Measurements from ENCODE around the gene TSPO. TPM values are rescaled to one million over a fixed set of nuclear protein-coding genes. Genes with fewer than 3 reads are reported as not detected.

Gene TSPO
- total and polyA plus RNA-seq, 2 of the 13 experiments (the other 11 are each of a cell fraction or from before 2014, with no cell fraction given) = 0.46 to 1.4 TPM

DNA sequence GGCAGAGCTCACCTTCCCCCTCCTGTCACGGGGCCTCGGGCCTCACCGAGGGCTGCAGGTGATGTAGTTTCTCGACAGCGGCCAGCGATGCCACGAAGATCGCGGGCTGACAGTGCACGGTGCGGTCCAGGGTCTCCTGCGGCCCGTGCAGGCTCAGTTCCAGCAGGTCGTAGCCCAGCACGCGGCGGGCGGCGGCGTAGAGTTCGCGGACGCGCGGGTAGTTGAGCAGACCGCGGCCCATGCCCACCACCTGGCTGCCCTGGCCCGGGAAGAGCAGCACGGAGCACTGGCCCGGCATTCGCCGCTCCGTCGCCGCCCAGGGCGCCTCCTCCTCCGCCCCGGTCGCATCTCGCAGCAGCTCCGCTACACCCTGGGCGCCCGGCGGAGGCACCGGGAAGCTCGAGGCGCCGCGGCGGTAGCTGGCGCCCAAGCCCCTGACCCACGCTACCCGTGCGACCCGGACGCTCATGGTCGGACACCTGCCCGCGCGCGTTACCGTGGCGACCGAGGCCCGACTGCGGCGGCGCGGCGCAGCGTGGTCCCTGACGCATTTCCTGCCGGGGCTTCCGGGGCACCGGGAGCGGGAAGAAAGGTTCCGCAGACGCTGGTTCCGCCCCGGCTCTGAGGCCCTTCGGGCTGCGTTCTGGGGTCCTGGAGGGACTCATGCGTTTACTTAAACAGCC is 8.3 kb upstream of the TSPO start, which contains the start of gene MCAT (continued):
- TF ChIP-seq ZNF296 (CRISPR knock-in tag; conservative IDR thresholded peaks at IDR 0.05) (no peak), PCBP1 (IDR thresholded peaks at IDR 0.05; ENCODE audit: borderline replicate concordance, low read depth, low read length) (no peak), ZMYM2 (CRISPR knock-in tag; IDR thresholded peaks at IDR 0.05) (no peak), DMAP1 (CRISPR knock-in tag; IDR thresholded peaks at IDR 0.05) (peak; percentile 72; the same call in 1 of the 2 replicates), ZNF672 (CRISPR knock-in tag; IDR thresholded peaks at IDR 0.05) (no peak), ZNF329 (CRISPR knock-in tag; IDR thresholded peaks at IDR 0.05; ENCODE audit: low read depth) (0 out of 2 replicates have a peak, but pooled peaks have one; percentile 75), BCL6 (CRISPR knock-in tag; IDR thresholded peaks at IDR 0.05) (peak; percentile 59; the same call in 1 of the 2 replicates), RFXAP (CRISPR knock-in tag; IDR thresholded peaks at IDR 0.05; ENCODE audit: borderline replicate concordance) (peak; percentile 78), ZSCAN12 (CRISPR knock-in tag; IDR thresholded peaks at IDR 0.05) (no peak), SP2 (CRISPR knock-in tag; IDR thresholded peaks at IDR 0.05) (0 out of 2 replicates have a peak, but pooled peaks have one; percentile 22), ELF3 (CRISPR knock-in tag; IDR thresholded peaks at IDR 0.05) (peak; percentile 47; the same call in 1 of the 2 replicates), PPARG (CRISPR knock-in tag; conservative IDR thresholded peaks at IDR 0.05) (peak; percentile 58; the same call in 1 of the 2 replicates), MIER2 (CRISPR knock-in tag; IDR thresholded peaks at IDR 0.05) (peak; percentile 72), ATF1 (CRISPR knock-in tag; IDR thresholded peaks at IDR 0.05) (no peak), NFE2L1 (CRISPR knock-in tag; IDR thresholded peaks at IDR 0.05; ENCODE audit: borderline replicate concordance) (no peak), ZNF34 (CRISPR knock-in tag; IDR thresholded peaks at IDR 0.05; ENCODE audit: borderline replicate concordance) (no peak; the same call in 1 of the 2 replicates), TMF1 (CRISPR knock-in tag; IDR thresholded peaks at IDR 0.05; ENCODE audit: low read depth) (no peak), ATF7 (IDR thresholded peaks at IDR 0.05) (no peak), ATF7 (CRISPR knock-in tag; IDR thresholded peaks at IDR 0.05) (no peak), ZNF264 (CRISPR knock-in tag; IDR thresholded peaks at IDR 0.05) (0 out of 2 replicates have a peak, but pooled peaks have one; percentile 22)
- TF ChIP-seq, protein P1, sequence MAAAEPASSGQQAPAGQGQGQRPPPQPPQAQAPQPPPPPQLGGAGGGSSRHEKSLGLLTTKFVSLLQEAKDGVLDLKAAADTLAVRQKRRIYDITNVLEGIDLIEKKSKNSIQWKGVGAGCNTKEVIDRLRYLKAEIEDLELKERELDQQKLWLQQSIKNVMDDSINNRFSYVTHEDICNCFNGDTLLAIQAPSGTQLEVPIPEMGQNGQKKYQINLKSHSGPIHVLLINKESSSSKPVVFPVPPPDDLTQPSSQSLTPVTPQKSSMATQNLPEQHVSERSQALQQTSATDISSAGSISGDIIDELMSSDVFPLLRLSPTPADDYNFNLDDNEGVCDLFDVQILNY (CRISPR knock-in tag; conservative IDR thresholded peaks at IDR 0.05) = no peak
- TF ChIP-seq, protein P2, sequence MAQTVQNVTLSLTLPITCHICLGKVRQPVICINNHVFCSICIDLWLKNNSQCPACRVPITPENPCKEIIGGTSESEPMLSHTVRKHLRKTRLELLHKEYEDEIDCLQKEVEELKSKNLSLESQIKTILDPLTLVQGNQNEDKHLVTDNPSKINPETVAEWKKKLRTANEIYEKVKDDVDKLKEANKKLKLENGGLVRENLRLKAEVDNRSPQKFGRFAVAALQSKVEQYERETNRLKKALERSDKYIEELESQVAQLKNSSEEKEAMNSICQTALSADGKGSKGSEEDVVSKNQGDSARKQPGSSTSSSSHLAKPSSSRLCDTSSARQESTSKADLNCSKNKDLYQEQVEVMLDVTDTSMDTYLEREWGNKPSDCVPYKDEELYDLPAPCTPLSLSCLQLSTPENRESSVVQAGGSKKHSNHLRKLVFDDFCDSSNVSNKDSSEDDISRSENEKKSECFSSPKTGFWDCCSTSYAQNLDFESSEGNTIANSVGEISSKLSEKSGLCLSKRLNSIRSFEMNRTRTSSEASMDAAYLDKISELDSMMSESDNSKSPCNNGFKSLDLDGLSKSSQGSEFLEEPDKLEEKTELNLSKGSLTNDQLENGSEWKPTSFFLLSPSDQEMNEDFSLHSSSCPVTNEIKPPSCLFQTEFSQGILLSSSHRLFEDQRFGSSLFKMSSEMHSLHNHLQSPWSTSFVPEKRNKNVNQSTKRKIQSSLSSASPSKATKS (CRISPR knock-in tag; IDR thresholded peaks at IDR 0.05) = no peak
- TF ChIP-seq, protein P3, sequence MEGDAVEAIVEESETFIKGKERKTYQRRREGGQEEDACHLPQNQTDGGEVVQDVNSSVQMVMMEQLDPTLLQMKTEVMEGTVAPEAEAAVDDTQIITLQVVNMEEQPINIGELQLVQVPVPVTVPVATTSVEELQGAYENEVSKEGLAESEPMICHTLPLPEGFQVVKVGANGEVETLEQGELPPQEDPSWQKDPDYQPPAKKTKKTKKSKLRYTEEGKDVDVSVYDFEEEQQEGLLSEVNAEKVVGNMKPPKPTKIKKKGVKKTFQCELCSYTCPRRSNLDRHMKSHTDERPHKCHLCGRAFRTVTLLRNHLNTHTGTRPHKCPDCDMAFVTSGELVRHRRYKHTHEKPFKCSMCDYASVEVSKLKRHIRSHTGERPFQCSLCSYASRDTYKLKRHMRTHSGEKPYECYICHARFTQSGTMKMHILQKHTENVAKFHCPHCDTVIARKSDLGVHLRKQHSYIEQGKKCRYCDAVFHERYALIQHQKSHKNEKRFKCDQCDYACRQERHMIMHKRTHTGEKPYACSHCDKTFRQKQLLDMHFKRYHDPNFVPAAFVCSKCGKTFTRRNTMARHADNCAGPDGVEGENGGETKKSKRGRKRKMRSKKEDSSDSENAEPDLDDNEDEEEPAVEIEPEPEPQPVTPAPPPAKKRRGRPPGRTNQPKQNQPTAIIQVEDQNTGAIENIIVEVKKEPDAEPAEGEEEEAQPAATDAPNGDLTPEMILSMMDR (CRISPR knock-in tag; IDR thresholded peaks at IDR 0.05) = no peak

Data from HepG2 (cell line).